PC-3 (cell line): ENCODE measurements around the gene CNIH4. TPM values are rescaled to one million over a fixed set of nuclear protein-coding genes. Genes with fewer than 3 reads are reported as not detected.
"Not testable (repeated sequence)": the region's sequence is repeated elsewhere in the genome, so short reads cannot be mapped to it uniquely, and the experiment has no call there.

Source experiments
- ATAC-seq: fragments of 200-7000 bp; cut with Tn5 transposase; 2 replicates; pipeline ENCODE4 v1.9.1; 2020; ENCODE audit warnings: mild to moderate bottlenecking, moderate library complexity
- BruUV-seq: library from RNA; stranded (reverse); fragments of 400-500 nt; replicated peaks from 2 replicates; lab custom pipeline; 2021; lab: Mats Ljungman, UMichigan
- CTCF ChIA-PET: fragments of 300-600 bp; sonication (Branson Sonifier 250); formaldehyde crosslinking; loops from one replicate; lab custom pipeline; 2022; ENCODE audit warnings: antibody characterized with exemption; lab: Charles Lee
- POLR2A ChIA-PET: fragments of 300-600 bp; sonication (Branson Sonifier 250); formaldehyde crosslinking; loops from one replicate; lab custom pipeline; 2022; ENCODE audit warnings: antibody characterized with exemption; ENCODE audit not compliant: unreplicated experiment; lab: Charles Lee
- DNase-seq: peaks from one replicate; pipeline ENCODE4 v3.0.0-alpha.2; 2015
- H2AFZ ChIP-seq: fragments of 300-600 bp; sonication (generic); 2 replicates; pipeline ENCODE4 v1.6.0; 2016; ENCODE audit warnings: antibody characterized with exemption, low read length
- H3F3A ChIP-seq: fragments of 300-600 bp; sonication (generic); one replicate; pipeline ENCODE4 v1.6.0; 2017; ENCODE audit warnings: antibody characterized with exemption, low read length, control low read depth, mild to moderate bottlenecking; ENCODE audit not compliant: unreplicated experiment
- H3K27ac ChIP-seq: fragments of 300-600 bp; sonication (generic); 2 replicates; pipeline ENCODE4 v1.5.1; 2016; ENCODE audit warnings: mild to moderate bottlenecking, low read length
- H3K27me3 ChIP-seq: fragments of 300-600 bp; sonication (generic); 2 replicates; pipeline ENCODE4 v1.6.1; 2016; ENCODE audit warnings: low read length, mixed read lengths
- H3K36me3 ChIP-seq: fragments of 300-600 bp; sonication (generic); 2 replicates; pipeline ENCODE4 v1.6.1; 2016; ENCODE audit warnings: low read depth, mixed run types, low read length, mixed read lengths
- H3K4me1 ChIP-seq: fragments of 300-600 bp; sonication (generic); 2 replicates; pipeline ENCODE4 v1.5.1; 2016; ENCODE audit warnings: low read length; ENCODE audit not compliant: insufficient read depth
- H3K4me2 ChIP-seq: fragments of 300-600 bp; sonication (generic); 2 replicates; pipeline ENCODE4 v1.6.0; 2016; ENCODE audit warnings: low read length
- H3K4me3 ChIP-seq: fragments of 300-600 bp; sonication (generic); 2 replicates; pipeline ENCODE4 v1.5.1; 2016; ENCODE audit warnings: mild to moderate bottlenecking, low read length, mixed read lengths
- H3K79me2 ChIP-seq: fragments of 300-600 bp; sonication (generic); 2 replicates; pipeline ENCODE4 v1.6.1; 2017; ENCODE audit warnings: low read length, mixed read lengths
- H3K9ac ChIP-seq: fragments of 300-600 bp; sonication (generic); 2 replicates; pipeline ENCODE4 v1.6.0; 2016; ENCODE audit warnings: mild to moderate bottlenecking, low read length
- H3K9me2 ChIP-seq: fragments of 300-600 bp; sonication (generic); replicated peaks from 2 replicates; pipeline ENCODE4 v1.6.1; 2016; ENCODE audit warnings: mixed run types, low read length, mixed read lengths
- H3K9me3 ChIP-seq: fragments of 300-600 bp; sonication (generic); 2 replicates; pipeline ENCODE4 v1.6.1; 2016; ENCODE audit warnings: low read length, mixed read lengths
- H4K20me1 ChIP-seq: fragments of 300-600 bp; sonication (generic); 2 replicates; pipeline ENCODE4 v1.6.1; 2016; ENCODE audit warnings: low read length, mixed read lengths
- CTCF ChIP-seq: fragments of 300-600 bp; sonication (generic); conservative IDR thresholded peaks from 2 replicates; pipeline ENCODE4 v1.5.1; 2017; ENCODE audit warnings: antibody characterized with exemption, low read depth, mild to moderate bottlenecking, low read length
- EZH2 ChIP-seq: fragments of 300-600 bp; sonication (generic); IDR thresholded peaks from one replicate; pipeline ENCODE4 v1.6.1; 2017; ENCODE audit warnings: antibody characterized with exemption, mild to moderate bottlenecking, low read length; ENCODE audit not compliant: unreplicated experiment
- EZH2phosphoT487 ChIP-seq: fragments of 300-600 bp; sonication (generic); IDR thresholded peaks from 2 replicates; pipeline ENCODE4 v1.6.1; 2018; ENCODE audit warnings: mild to moderate bottlenecking, antibody characterized with exemption, low read length, borderline replicate concordance
- intact Hi-C: fragments of 100-400 bp; cut with micrococcal nuclease; formaldehyde crosslinking; loops from 2 replicates; pipeline ENCODE4 v1.9.0; 2023
- total RNA-seq: library from RNA; depleted of rRNA; stranded (reverse); fragments of >200 nt; gene quantifications from 2 replicates; pipeline ENCODE4 v1.2.3, GENCODE V29; 2014

CNIH4 gene
- total RNA-seq, 1 experiment from 2014 or later, result 89.9 TPM

DNA sequence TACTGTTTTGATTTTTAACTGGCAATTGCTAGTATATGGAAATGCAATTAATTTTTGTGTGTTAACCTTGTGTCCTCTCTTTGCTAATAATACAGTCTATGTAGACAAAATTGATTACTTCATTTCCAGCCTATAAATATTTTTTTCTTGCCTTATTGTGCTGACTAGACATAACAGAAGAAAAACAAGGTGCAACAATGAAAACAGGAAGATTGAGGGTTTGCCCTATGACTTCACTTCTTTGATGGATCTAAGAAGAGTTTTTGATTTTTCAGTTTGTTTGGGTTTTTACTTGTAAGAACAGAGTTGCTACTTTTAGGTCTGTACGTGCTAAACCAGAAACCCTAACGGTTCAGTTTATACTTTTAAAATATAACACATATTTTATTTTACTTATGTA is 8.5 kb upstream of the CNIH4 start:
- H4K20me1 ChIP-seq, result no peaks in the 10 kb centered on the region
- H3K36me3 ChIP-seq, result no peaks in the 10 kb centered on the region; the same call in 1 of the 2 replicates
- no peaks in the 10 kb centered on the region for H3K79me2 ChIP-seq
- peaks cover 10% of the 10 kb centered on the region; the same call in 1 of the 2 replicates for H3K9me3 ChIP-seq
- ChIA-PET CTCF (no interaction called here), POLR2A (no interaction called here)
- no peaks in the 10 kb centered on the region for H3K4me1 ChIP-seq
- intact Hi-C loops, result no loop called here
- no TSS peak for BruUV-seq
- TF ChIP-seq CTCF (no peak), EZH2 (no peak), EZH2phosphoT487 (no peak)
- no peak overlapping the region for H2AFZ ChIP-seq
- no peak overlapping the region for H3K27ac ChIP-seq
- H3K4me2 ChIP-seq, result no peak overlapping the region
- H3K9ac ChIP-seq, result no peak overlapping the region
- no peaks in the 10 kb centered on the region for H3K9me2 ChIP-seq
- H3K27me3 ChIP-seq, result no peaks in the 10 kb centered on the region
- H3F3A ChIP-seq, result no peaks in the 10 kb centered on the region
- DNase-seq (no peak), ATAC-seq (no peak)
- no peak overlapping the region for H3K4me3 ChIP-seq

- CTCF ChIA-PET, H3K4me1 ChIP-seq: not testable (repeated sequence)
Observed at GRCh38 chr1:224349716-224350115, 7.0 kb upstream of the CNIH4 start.

DNA sequence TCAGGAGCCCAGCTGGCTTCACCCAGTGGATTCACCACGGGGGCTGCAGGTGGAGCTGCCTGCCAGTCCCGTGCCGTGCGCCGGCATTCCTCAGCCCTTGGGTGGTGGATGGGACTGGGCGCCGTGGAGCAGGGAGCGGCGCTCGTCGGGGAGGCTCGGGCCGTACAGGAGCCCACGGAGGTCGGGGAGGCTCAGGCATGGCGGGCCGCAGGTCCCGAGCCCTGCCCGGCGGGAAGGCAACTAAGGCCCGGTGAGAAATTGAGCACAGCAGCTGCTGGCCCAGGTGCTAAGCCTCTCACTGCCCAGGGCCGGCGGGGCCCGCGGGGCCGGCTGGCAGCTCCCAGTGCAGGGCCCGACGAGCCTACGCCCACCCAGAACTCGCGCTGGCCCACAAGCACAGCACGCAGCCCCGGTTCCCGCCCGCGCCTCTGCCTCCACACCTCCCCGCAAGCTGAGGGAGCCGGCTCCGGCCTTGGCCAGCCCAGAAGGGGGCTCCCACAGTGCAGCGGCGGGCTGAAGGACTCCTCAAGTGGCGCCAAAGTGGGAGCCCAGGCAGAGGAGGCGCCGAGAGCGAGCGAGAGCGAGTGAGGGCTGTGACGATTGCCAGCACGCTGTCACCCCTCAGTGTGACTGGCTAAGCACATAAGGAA is 4.1 kb upstream of the CNIH4 start:
- intact Hi-C loops, H3K79me2 ChIP-seq, H4K20me1 ChIP-seq, H3F3A ChIP-seq, H3K4me3 ChIP-seq, H3K9me3 ChIP-seq, H3K4me1 ChIP-seq, H3K36me3 ChIP-seq, DNase-seq, H3K27me3 ChIP-seq, H3K27ac ChIP-seq, CTCF ChIA-PET, H3K9ac ChIP-seq, H3K4me2 ChIP-seq, BruUV-seq, ATAC-seq, H3K9me2 ChIP-seq, H2AFZ ChIP-seq, POLR2A ChIA-PET: not testable (repeated sequence)

More at GRCh38 chr1:224349716-224350115, 7.0 kb upstream of the CNIH4 start:
- intact Hi-C loops, ATAC-seq, H3K27ac ChIP-seq, H2AFZ ChIP-seq, POLR2A ChIA-PET, H3K4me2 ChIP-seq, H3K9me3 ChIP-seq, H4K20me1 ChIP-seq, H3K27me3 ChIP-seq, H3K9me2 ChIP-seq, H3F3A ChIP-seq, H3K9ac ChIP-seq, H3K79me2 ChIP-seq, H3K36me3 ChIP-seq, BruUV-seq, H3K4me3 ChIP-seq, DNase-seq: not testable (repeated sequence)
